Measurements from ENCODE around the gene PRDX3. TPM values are rescaled to one million over a fixed set of nuclear protein-coding genes. Genes with fewer than 3 reads are reported as not detected.

Gene PRDX3
- 99.2 and 103 TPM in 2 replicates for total RNA-seq (2014; rRNA removed; shearing (Covaris generic))

DNA sequence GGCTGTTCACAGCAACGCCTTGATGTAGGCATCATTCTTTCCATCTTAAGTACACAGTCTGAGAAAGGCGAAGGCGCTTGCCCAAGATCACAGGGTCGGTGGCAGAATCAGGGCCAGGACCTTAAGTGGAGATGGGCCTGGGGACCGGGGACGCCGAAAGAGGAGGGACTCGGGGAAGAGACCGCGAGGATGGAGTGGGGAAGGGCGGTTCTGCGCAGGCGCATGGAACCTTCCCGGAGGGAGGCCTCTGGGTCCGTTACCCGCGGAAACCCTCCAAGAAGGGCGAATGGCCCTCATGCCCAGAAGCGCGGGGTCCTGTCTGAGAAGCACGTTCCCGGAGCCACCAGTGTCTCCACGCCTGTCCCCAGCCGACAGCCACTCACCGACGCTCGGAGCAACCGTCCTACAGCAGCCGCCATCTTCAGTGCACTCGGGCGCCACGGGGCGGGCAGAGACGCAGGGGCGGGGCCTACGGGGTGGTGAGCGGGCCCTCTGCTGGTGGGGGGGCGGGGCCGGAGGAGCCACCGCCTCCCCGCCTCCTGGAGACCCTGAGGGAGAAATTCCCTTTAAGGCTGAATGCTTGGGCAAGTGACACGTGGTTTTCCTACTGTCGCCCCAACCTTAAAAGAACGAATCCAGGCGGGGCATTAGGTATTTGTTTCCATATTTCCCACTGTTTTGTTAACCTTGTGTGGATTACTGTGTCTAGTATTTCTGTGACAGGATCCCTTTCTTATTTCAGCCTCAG is at the start of gene PRDX3:
TSS of gene PRDX3 (minus strand) at position 441 of the 748 bp plus-strand sequence. CDS start at position 419, 22 bp downstream.

DNA sequence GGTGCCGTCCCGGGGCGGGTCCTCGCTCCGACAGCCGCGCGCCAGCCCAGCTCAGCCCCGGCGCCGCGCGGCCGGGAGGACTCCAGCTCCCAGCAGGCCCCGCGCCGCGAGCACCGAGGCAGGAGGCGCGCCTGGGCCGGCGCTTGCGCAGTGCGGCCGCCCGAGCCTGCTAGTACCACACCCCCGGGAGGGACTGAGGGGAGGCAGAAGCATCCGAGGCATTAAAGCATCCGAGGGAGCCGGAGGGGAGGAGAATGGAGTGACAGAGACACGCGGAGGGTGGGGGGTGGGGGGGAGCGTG is 28.7 kb upstream of the PRDX3 start, which contains the start of gene GRK5:
TSS of gene GRK5 (plus strand) at position 206 of the 301 bp plus-strand sequence. CDS start 347 bp downstream, outside the sequence.

GRCh38 chr10:119165171-119166117 is 13.2 kb downstream of the PRDX3 start, which contains the start of gene SFXN4:
TSS of gene SFXN4 (minus strand) at chr10:119165714. CDS start at chr10:119165647, 67 bp downstream.

Small RNAs within 50 kb of the gene (small RNA-seq; reads per million reads assigned to genes)
- gene RN7SL749P: not detected

Other genes with a start within 250 kb of the PRDX3 start
- 6.4 and 9.7 TPM in 2 replicates for gene NANOS1, start 149.1 kb downstream of the PRDX3 start, total RNA-seq (2014; rRNA removed; shearing (Covaris generic))
- gene EIF3A, start 98.0 kb downstream of the PRDX3 start, total RNA-seq (2014; rRNA removed; shearing (Covaris generic)): 129 TPM in 2 replicates
- gene DENND10, start 74.7 kb downstream of the PRDX3 start, total RNA-seq (2014; rRNA removed; shearing (Covaris generic)): 26.3 and 31.0 TPM in 2 replicates
- gene SFXN4, start 13.1 kb downstream of the PRDX3 start, total RNA-seq (2014; rRNA removed; shearing (Covaris generic)): 23.5 and 28.3 TPM in 2 replicates
- gene GRK5, start 28.8 kb upstream of the PRDX3 start, total RNA-seq (2014; rRNA removed; shearing (Covaris generic)): 10.1 and 11.0 TPM in 2 replicates